Endothelial cell of umbilical vein (primary cell): ENCODE data around the gene CHL1. TPM values are rescaled to one million over a fixed set of nuclear protein-coding genes. Genes with fewer than 3 reads are reported as not detected.

Experiments
- BruUV-seq: library from RNA; stranded (reverse); fragments of 400-500 nt; replicated peaks from 2 replicates; lab custom pipeline; 2021; lab: Mats Ljungman, UMichigan
- CTCF ChIA-PET: fragments of 300-600, 350-600 bp; sonication (Branson Sonifier 250); formaldehyde crosslinking; loops from one replicate; lab custom pipeline; 2021; ENCODE audit warnings: antibody characterized with exemption, inconsistent platforms; lab: Charles Lee
- POLR2A ChIA-PET: fragments of 300-600, 350-600 bp; sonication (Branson Sonifier 250); formaldehyde crosslinking; loops from one replicate; lab custom pipeline; 2021; ENCODE audit warnings: antibody characterized with exemption, inconsistent platforms; lab: Charles Lee
- DNase-seq: peaks from one replicate; pipeline ENCODE4 v3.0.0-alpha.2; 2011; ENCODE audit warnings: low read depth, low spot score
- FAIRE-seq: peaks from 2 replicates; lab custom pipeline; 2011; peaks lifted over from hg19 to GRCh38; lab: Jason Lieb, UNC
- H2AFZ ChIP-seq: 2 replicates; pipeline ENCODE4 v1.6.0; 2012; ENCODE audit warnings: low read depth, low read length, control low read depth, inconsistent platforms
- H3K27ac ChIP-seq: 2 replicates; pipeline ENCODE4 v1.5.1; 2011; ENCODE audit warnings: low read depth, mild to moderate bottlenecking, control low read depth, low read length, moderate library complexity; ENCODE audit not compliant: insufficient read depth
- H3K27me3 ChIP-seq, 2 experiments: 2 replicates each; pipeline versions ENCODE4 v1.6.0 to v1.6.1; 2011; ENCODE audit warnings: low read length in 2 of 2, mixed read lengths in 1 of 2; ENCODE audit not compliant: control insufficient read depth in 2 of 2, insufficient read depth in 2 of 2
- H3K36me3 ChIP-seq, 2 experiments: 2 replicates in 1 of 2; 3 replicates in 1 of 2; pipeline ENCODE4 v1.5.1; 2011; ENCODE audit warnings: low read length in 2 of 2, mild to moderate bottlenecking in 1 of 2, moderate library complexity in 1 of 2; ENCODE audit not compliant: control insufficient read depth in 2 of 2, insufficient read depth in 2 of 2; ENCODE audit errors: extremely low read depth in 1 of 2
- H3K4me1 ChIP-seq: 3 replicates; pipeline ENCODE4 v1.5.1; 2011; ENCODE audit warnings: mild to moderate bottlenecking, low read length; ENCODE audit not compliant: control insufficient read depth, insufficient read depth; ENCODE audit errors: extremely low read depth
- H3K4me2 ChIP-seq: 2 replicates; pipeline ENCODE4 v1.6.1; 2011; ENCODE audit warnings: low read length, control low read depth, mixed read lengths; ENCODE audit not compliant: insufficient read depth
- H3K4me3 ChIP-seq, 3 experiments: fragments of 200-600 bp in 1 of 3; sonication (generic), shearing (Covaris generic) in 1 of 3; replicated peaks in 1 of 3; 2 replicates each; pipeline ENCODE4 v1.5.1; 2011 to 2016; ENCODE audit warnings: control low read depth in 3 of 3, low read length in 3 of 3, mild to moderate bottlenecking in 2 of 3, inconsistent platforms in 1 of 3, low read depth in 1 of 3, moderate library complexity in 1 of 3; ENCODE audit not compliant: insufficient read depth in 1 of 3
- H3K79me2 ChIP-seq: 2 replicates; pipeline ENCODE4 v1.6.0; 2012; ENCODE audit warnings: low read length, inconsistent platforms; ENCODE audit not compliant: control insufficient read depth, insufficient read depth
- H3K9ac ChIP-seq: replicated peaks from 2 replicates; pipeline ENCODE3; 2011; ENCODE audit warnings: low read length, control low read depth; ENCODE audit not compliant: insufficient read depth; ENCODE audit errors: extremely low read depth
- H3K9me1 ChIP-seq: replicated peaks from 3 replicates; pipeline ENCODE4 v1.6.0; 2011; ENCODE audit warnings: mild to moderate bottlenecking, low read length; ENCODE audit not compliant: control insufficient read depth, insufficient read depth; ENCODE audit errors: extremely low read depth
- H3K9me3 ChIP-seq: replicated peaks from 2 replicates; pipeline ENCODE4 v1.5.1; 2012; ENCODE audit warnings: low read length, inconsistent platforms; ENCODE audit not compliant: control insufficient read depth, insufficient read depth
- H4K20me1 ChIP-seq: replicated peaks from 2 replicates; pipeline ENCODE3; 2011; ENCODE audit warnings: mild to moderate bottlenecking, low read length; ENCODE audit not compliant: control insufficient read depth, insufficient read depth; ENCODE audit errors: extremely low read depth
- CTCF ChIP-seq, 2 donors: IDR thresholded peaks; 1 replicate in 1 of 2; 2 replicates in 1 of 2; pipeline ENCODE4 v1.5.1; 2011; ENCODE audit warnings: low read length in 2 of 2, mild to moderate bottlenecking in 2 of 2, moderate library complexity in 2 of 2, control low read depth in 1 of 2, inconsistent platforms in 1 of 2, low read depth in 1 of 2; ENCODE audit not compliant: insufficient read depth in 1 of 2; ENCODE audit errors: extremely low read depth in 1 of 2
- EZH2 ChIP-seq: IDR thresholded peaks from 2 replicates; pipeline ENCODE4 v1.6.1; 2012; ENCODE audit warnings: borderline replicate concordance, low read depth, mild to moderate bottlenecking, moderate library complexity, low read length, inconsistent platforms; ENCODE audit not compliant: severe bottlenecking
- FOS ChIP-seq: IDR thresholded peaks from 2 replicates; pipeline ENCODE4 v1.6.1; 2011; ENCODE audit warnings: mild to moderate bottlenecking, low read length, moderate library complexity, borderline replicate concordance; ENCODE audit not compliant: insufficient read depth
- GATA2 ChIP-seq: IDR thresholded peaks from 2 replicates; pipeline ENCODE4 v1.7.0; 2011; ENCODE audit warnings: low read depth, mild to moderate bottlenecking, moderate library complexity, mixed read lengths, low read length; ENCODE audit not compliant: insufficient read length, insufficient read depth
- JUN ChIP-seq: IDR thresholded peaks from 2 replicates; pipeline ENCODE4 v1.6.1; 2011; ENCODE audit warnings: borderline replicate concordance, low read depth; ENCODE audit not compliant: insufficient read length, insufficient read depth
- MAX ChIP-seq: IDR thresholded peaks from 2 replicates; pipeline ENCODE4 v1.6.1; 2011; ENCODE audit not compliant: insufficient read depth, insufficient read length
- MYC ChIP-seq: IDR thresholded peaks from one replicate; pipeline ENCODE4 v1.6.1; 2011; ENCODE audit warnings: mild to moderate bottlenecking, low read depth, low read length
- POLR2A ChIP-seq: IDR thresholded peaks from 2 replicates; pipeline ENCODE4 v1.6.1; 2012; ENCODE audit warnings: low read depth, mild to moderate bottlenecking, control low read depth, low read length
- POLR2AphosphoS5 ChIP-seq: IDR thresholded peaks from 2 replicates; pipeline ENCODE4 v1.6.1; 2012; ENCODE audit warnings: low read depth, mild to moderate bottlenecking, control low read depth, low read length, moderate library complexity; ENCODE audit not compliant: insufficient read depth
- dilution Hi-C: fragments of 300-500 bp; cut with MboI; formaldehyde crosslinking; loops from one replicate; pipeline ENCODE4 v1.15.0; 2019; ENCODE audit warnings: low sequenced_read_pairs; ENCODE audit not compliant: extremely low pct_ligation_motif_present
- intact Hi-C: fragments of 100-400 bp; cut with micrococcal nuclease; formaldehyde crosslinking; loops from one replicate; pipeline ENCODE4 v1.10.0; 2022
- polyA plus RNA-seq, 4 experiments: library from polyadenylated mRNA; depleted of rRNA in 3 of 4; stranded (reverse) in 3 of 4; unstranded in 1 of 4; fragments of >200 nt; gene quantifications; 2 replicates each; pipeline versions ENCODE4 v1.2.1 to v1.2.3, GENCODE V29; 2011 to 2012; ENCODE audit warnings: missing spikeins in 1 of 4
- total RNA-seq: library from RNA; stranded (reverse); gene quantifications from 2 replicates; pipeline ENCODE4 v1.2.3, GENCODE V29; 2021

Gene CHL1
- total and polyA plus RNA-seq, 2 donors (not counting 3 experiments of a cell fraction or from before 2014, with no cell fraction given): not detected

GRCh38 chr3:425079-425478 lies 228.5 kb downstream of the CHL1 start:
- Histone ChIP-seq H3K27me3 (no peaks in the 10 kb centered on the region), H3K9me3 (no peaks in the 10 kb centered on the region), H4K20me1 (no peaks in the 10 kb centered on the region), H3K4me3 (no peak overlapping the region), H3K36me3 (no peaks in the 10 kb centered on the region), H3K4me1 (no peaks in the 10 kb centered on the region), H3K9ac (no peak overlapping the region), H3K4me2 (no peak overlapping the region), H3K79me2 (no peaks in the 10 kb centered on the region), H2AFZ (no peak overlapping the region), H3K9me1 (no peaks in the 10 kb centered on the region), H3K27ac (no peak overlapping the region)
- CTCF ChIA-PET: no interaction called here
- no TSS peak for BruUV-seq
- FAIRE-seq: no peak
- POLR2A ChIA-PET: no interaction called here
- TF ChIP-seq GATA2 (no peak), POLR2A (no peak), MYC (no peak), CTCF (IDR thresholded peaks at IDR 0.05; ENCODE audit: extremely low read depth in 1 of 2, insufficient read depth in 1 of 2, low read depth in 1 of 2, low read length in 2 of 2) (no peak), MAX (no peak), FOS (no peak), JUN (no peak), POLR2AphosphoS5 (no peak), EZH2 (no peak)
- dilution Hi-C loops: no loop called here
- intact Hi-C loops: no loop called here
- no peak for DNase-seq
